Measurements from ENCODE around the gene AMPH. TPM values are rescaled to one million over a fixed set of nuclear protein-coding genes. Genes with fewer than 3 reads are reported as not detected.
"Not testable (repeated sequence)": the region's sequence is repeated elsewhere in the genome, so short reads cannot be mapped to it uniquely, and the experiment has no call there.

Gene AMPH
- total RNA-seq, 3 donors from 2014 or later = 0.41 to 3.2 (median 1.2) TPM

DNA sequence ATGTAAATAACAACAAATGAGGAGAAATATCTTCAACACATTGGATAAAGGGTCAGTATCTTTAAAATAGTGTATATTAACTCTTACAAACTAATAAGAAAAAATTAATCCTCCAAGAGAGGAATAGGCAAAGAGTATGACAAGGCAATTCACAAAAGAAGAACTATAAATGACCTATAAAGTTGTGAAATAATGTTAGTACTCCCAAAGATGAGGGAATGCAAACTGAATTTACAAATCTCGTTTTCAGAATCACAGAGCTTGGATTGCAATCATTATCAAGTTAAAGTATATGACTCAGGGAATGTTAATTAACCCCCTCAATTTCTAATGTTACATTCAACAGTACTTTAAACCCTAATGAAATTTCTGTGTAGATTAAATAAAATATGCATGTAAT, 270.4 kb downstream of the AMPH start:
- Histone ChIP-seq H3K9me3 (no peaks in the 10 kb centered on the region), H3K4me1 (ENCODE audit: low read depth) (no peaks in the 10 kb centered on the region), H3K4me3 (no peak overlapping the region), H3K36me3 (ENCODE audit: low read depth) (no peaks in the 10 kb centered on the region)
- intact Hi-C loops (cut with DNase I, micrococcal nuclease) = no loop called here
- ATAC-seq (no peak), DNase-seq (no peak)
- TF ChIP-seq, protein P1, sequence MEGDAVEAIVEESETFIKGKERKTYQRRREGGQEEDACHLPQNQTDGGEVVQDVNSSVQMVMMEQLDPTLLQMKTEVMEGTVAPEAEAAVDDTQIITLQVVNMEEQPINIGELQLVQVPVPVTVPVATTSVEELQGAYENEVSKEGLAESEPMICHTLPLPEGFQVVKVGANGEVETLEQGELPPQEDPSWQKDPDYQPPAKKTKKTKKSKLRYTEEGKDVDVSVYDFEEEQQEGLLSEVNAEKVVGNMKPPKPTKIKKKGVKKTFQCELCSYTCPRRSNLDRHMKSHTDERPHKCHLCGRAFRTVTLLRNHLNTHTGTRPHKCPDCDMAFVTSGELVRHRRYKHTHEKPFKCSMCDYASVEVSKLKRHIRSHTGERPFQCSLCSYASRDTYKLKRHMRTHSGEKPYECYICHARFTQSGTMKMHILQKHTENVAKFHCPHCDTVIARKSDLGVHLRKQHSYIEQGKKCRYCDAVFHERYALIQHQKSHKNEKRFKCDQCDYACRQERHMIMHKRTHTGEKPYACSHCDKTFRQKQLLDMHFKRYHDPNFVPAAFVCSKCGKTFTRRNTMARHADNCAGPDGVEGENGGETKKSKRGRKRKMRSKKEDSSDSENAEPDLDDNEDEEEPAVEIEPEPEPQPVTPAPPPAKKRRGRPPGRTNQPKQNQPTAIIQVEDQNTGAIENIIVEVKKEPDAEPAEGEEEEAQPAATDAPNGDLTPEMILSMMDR (IDR thresholded peaks at IDR 0.05) = no peak

DNA sequence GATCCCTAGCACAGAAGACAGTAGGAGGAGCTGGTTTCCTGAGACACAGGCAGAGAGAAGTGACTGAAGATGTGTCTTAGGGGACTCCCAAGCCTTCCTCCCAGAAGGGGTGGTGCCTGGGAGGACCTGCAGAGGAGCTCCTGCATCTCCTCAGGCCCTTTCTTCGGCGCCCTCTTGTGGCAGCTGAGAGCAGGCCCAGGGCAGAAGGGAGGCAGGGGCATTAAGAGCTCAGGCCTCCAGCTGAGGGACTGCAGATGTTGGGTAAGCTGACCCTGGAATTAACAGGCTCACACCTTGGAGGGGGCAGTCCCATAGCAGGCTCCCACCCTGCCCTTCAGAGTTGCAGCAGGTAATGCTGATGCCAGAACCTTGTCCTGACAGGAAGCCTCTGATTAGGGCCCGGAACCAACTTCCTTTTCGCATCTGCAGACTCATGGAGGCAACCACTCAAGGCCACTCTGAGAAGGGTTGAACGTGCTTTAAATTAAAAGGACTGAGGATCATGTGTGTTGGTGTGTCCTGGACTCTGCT, 272.0 kb downstream of the AMPH start:
- H3K36me3 ChIP-seq (ENCODE audit: low read depth); H3K9me3 ChIP-seq; intact Hi-C loops (cut with DNase I, micrococcal nuclease); H3K4me3 ChIP-seq; H3K4me1 ChIP-seq (ENCODE audit: low read depth): not testable (repeated sequence)
- ATAC-seq = peak; percentile 85
- peak in 2 of 3 donors; percentile 54 to 86 for DNase-seq
- TF ChIP-seq, protein P1 (IDR thresholded peaks at IDR 0.05) = peak; percentile 74

DNA sequence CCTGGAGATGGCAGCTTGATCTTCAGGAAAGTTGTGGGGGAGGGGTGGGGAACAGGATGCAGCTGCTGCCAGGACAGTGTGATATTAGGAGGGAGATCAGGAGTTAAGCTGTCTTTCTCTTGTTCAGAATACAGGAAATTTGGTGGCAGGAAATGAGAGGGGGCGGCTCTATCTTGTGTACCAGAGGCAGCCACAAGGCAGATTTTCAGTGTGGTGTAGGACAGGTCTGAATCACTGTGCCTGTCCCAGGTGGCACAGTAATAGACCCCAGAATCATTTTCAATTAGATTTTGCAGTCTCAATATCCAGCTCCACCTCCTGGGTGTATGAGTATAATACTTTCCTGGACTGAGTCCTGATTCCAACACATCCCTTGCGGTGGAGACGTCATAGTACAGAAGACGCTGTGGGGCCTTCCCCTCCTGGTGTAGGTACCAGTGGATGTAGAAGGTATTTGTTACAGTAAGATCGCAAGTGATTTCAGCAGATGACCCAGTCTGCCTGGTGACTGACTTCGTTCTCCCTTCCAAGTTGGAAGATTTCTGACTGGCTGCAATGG, 272.8 kb downstream of the AMPH start:
- H3K9me3 ChIP-seq; H3K36me3 ChIP-seq (ENCODE audit: low read depth); DNase-seq; intact Hi-C loops (cut with DNase I, micrococcal nuclease); H3K4me3 ChIP-seq; H3K4me1 ChIP-seq (ENCODE audit: low read depth): not testable (repeated sequence)
- peak; percentile 43 for ATAC-seq

DNA sequence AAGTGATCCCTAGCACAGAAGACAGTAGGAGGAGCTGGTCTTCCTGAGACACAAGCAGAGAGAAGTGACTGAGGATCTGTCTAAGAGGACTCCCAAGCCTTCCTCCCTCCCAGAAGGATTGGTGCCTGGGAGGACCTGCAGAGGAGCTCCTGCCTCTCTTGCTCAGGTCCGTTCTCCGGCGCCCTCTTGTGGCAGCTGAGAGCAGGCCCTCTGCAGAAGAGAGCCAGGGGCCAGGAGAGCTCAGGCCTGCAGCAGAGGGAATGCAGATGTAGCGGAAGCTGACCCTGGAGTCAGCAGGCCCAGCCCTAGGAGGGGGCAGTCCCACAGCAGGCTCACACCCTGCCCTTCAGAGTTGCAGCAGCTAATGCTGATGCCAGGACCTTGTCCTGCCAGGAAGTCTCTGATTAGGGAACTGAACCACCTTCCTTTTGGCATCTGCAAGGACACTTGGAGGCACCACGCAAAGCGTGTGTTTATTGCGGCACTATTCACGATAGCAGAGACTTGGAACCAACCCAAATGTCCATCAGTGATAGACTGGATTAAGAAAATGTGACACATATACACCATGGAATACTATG, 276.8 kb downstream of the AMPH start:
- ATAC-seq; H3K36me3 ChIP-seq (ENCODE audit: low read depth); intact Hi-C loops (cut with DNase I, micrococcal nuclease); H3K9me3 ChIP-seq; H3K4me1 ChIP-seq (ENCODE audit: low read depth); H3K4me3 ChIP-seq: not testable (repeated sequence)
- peak in 2 of 3 donors; percentile 42 to 81 for DNase-seq
- TF ChIP-seq, protein P1 (IDR thresholded peaks at IDR 0.05) = peak; percentile 64

DNA sequence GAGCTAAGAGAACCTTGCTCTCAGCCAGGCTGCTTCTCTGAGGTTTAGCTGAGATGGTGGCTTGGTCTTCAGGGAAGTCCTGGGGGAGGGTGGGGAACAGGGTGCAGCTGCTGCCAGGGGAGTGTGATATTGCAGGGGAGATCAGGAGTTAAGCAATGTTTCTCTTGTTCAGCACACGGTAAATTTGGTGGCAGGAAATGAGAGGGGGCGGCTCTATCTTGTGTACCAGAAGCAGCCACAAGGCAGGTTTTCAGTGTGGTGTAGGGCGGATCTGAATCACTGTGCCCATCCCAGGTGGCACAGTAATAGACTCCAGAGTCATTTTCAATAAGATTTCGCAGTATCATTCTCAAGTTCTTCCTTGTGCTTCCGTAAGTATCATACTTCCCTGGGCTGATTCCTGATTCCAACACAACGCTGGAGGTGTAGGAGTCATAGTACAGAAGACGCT, 277.7 kb downstream of the AMPH start:
- ATAC-seq; H3K4me1 ChIP-seq (ENCODE audit: low read depth); H3K36me3 ChIP-seq (ENCODE audit: low read depth); H3K4me3 ChIP-seq; H3K9me3 ChIP-seq; intact Hi-C loops (cut with DNase I, micrococcal nuclease); DNase-seq: not testable (repeated sequence)

DNA sequence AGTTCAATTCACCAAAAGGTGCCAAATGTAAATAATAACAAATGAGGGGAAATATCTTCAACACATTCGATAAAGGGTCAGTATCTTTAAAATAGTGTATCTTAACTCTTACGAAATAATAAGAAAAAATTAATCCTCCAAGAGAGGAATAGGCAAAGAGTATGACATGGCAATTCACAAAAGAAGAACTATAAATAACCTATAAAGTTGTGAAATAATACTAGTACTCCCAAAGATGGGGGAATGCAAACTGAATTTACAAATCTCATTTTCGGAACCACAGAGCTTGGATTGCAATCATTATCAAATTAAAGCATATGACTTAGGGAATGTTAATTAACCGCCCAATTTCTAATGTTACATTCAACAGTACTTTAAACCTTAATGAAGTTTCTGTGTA, 279.6 kb downstream of the AMPH start:
- ATAC-seq (no peak), DNase-seq (no peak)
- TF ChIP-seq, protein P1 (IDR thresholded peaks at IDR 0.05) = no peak
- Histone ChIP-seq H3K4me3 (no peak overlapping the region), H3K9me3 (no peaks in the 10 kb centered on the region), H3K36me3 (ENCODE audit: low read depth) (no peaks in the 10 kb centered on the region), H3K4me1 (ENCODE audit: low read depth) (no peaks in the 10 kb centered on the region)
- intact Hi-C loops (cut with DNase I, micrococcal nuclease) = no loop called here

DNA sequence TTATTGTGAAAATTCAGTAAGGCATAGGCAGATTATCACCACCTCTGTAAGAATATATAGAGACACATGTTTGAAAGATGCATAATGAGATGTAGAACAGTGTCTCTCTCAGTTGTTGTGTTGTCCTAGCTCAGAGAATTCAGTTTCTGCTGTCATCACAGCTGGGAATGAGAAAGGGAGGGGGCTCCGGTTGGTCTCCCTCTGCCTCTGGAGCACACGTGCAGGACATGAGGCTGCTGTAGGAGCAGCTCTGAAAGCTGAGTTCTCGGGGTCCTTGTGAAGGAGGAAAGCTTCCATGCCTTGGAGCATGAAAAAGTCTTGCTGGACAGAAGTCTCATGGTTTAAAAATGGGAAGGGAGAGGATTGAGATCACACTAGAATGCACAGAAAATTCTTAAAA, 280.4 kb downstream of the AMPH start:
- intact Hi-C loops (cut with DNase I, micrococcal nuclease); ATAC-seq; H3K4me1 ChIP-seq (ENCODE audit: low read depth); DNase-seq; H3K9me3 ChIP-seq; H3K4me3 ChIP-seq; H3K36me3 ChIP-seq (ENCODE audit: low read depth): not testable (repeated sequence)

DNA sequence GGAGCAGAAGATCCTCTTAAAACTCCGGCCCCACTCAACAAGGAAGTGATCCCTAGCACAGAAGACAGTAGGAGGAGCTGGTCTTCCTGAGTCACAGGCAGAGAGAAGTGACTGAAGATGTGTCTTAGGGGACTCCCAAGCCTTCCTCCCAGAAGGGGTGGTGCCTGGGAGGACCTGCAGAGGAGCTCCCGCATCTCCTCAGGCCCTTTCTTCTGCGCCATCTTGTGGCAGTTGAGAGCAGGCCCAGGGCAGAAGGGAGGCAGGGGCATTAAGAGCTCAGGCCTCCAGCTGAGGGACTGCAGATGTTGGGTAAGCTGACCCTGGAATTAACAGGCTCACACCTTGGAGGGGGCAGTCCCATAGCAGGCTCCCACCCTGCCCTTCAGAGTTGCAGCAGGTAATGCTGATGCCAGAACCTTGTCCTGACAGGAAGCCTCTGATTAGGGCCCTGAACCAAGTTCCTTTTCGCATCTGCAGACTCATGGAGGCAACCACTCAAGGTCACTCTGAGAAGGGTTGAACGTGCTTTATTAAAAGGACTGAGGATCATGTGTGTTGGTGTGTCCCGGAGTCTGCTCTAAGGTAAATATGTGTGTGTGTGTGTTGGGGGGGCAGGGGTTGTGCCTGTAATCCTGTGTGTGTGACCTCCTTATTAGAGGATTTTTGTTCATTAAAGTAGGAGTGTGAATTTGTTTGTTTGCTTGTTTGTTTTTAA, 281.1 kb downstream of the AMPH start:
- H3K9me3 ChIP-seq; H3K4me3 ChIP-seq; H3K36me3 ChIP-seq (ENCODE audit: low read depth); ATAC-seq; H3K4me1 ChIP-seq (ENCODE audit: low read depth); DNase-seq; intact Hi-C loops (cut with DNase I, micrococcal nuclease): not testable (repeated sequence)

DNA sequence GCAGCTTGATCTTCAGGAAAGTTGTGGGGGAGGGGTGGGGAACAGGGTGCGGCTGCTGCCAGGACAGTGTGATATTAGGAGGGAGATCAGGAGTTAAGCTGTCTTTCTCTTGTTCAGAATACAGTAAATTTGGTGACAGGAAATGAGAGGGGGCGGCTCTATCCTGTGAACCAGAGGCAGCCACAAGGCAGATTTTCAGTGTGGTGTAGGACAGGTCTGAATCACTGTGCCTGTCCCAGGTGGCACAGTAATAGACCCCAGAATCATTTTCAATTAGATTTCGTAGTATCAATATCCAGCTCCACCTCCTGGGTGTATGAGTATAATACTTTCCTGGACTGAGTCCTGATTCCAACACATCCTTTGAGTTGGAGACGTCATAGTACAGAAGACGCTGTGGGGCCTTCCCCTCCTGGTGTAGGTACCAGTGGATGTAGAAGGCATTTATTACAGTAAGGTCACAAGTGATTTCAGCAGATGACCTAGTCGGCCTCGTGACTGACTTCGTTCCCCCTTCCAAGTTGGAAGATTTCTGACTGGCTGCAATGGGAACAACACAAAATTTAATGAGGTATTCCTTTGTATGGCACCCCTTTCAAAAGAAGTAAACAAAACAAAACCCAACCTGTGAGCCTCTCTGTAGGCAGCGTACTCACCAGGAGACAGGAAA, 281.9 kb downstream of the AMPH start:
- H3K36me3 ChIP-seq (ENCODE audit: low read depth); H3K4me3 ChIP-seq; H3K9me3 ChIP-seq; DNase-seq; intact Hi-C loops (cut with DNase I, micrococcal nuclease); H3K4me1 ChIP-seq (ENCODE audit: low read depth); ATAC-seq: not testable (repeated sequence)
